Muscle layer of colon (tissue), 2 donors: ENCODE results near the gene LPIN2.

Experiments used
- H3K27ac ChIP-seq: one replicate; pipeline ENCODE4 v1.7.0; 2013; ENCODE audit warnings: low read depth, mild to moderate bottlenecking, low read length, moderate library complexity
- H3K27me3 ChIP-seq, 2 donors: one replicate each; pipeline ENCODE4 v1.7.0; 2013; ENCODE audit warnings: low read length in 2 of 2, mild to moderate bottlenecking in 2 of 2; ENCODE audit not compliant: insufficient read depth in 2 of 2, control insufficient read depth in 1 of 2
- H3K36me3 ChIP-seq: one replicate; pipeline ENCODE4 v1.7.0; 2013; ENCODE audit warnings: mild to moderate bottlenecking, low read length; ENCODE audit not compliant: insufficient read depth
- H3K4me1 ChIP-seq: one replicate; pipeline ENCODE4 v1.7.0; 2013; ENCODE audit warnings: mild to moderate bottlenecking, low read length; ENCODE audit not compliant: insufficient read depth
- H3K4me3 ChIP-seq, 2 donors: one replicate each; pipeline ENCODE4 v1.7.0; 2013; ENCODE audit warnings: low read length in 2 of 2, low read depth in 1 of 2, mild to moderate bottlenecking in 1 of 2, moderate library complexity in 1 of 2
- H3K9ac ChIP-seq: one replicate; pipeline ENCODE4 v1.7.0; 2013; ENCODE audit warnings: low read length
- H3K9me3 ChIP-seq: one replicate; pipeline ENCODE4 v1.7.0; 2013; ENCODE audit warnings: mild to moderate bottlenecking, low read length
- donor health status: abdominal sarcoma.
- donor health status: Adenocarcinoma of cecum.

The LPIN2 gene

DNA sequence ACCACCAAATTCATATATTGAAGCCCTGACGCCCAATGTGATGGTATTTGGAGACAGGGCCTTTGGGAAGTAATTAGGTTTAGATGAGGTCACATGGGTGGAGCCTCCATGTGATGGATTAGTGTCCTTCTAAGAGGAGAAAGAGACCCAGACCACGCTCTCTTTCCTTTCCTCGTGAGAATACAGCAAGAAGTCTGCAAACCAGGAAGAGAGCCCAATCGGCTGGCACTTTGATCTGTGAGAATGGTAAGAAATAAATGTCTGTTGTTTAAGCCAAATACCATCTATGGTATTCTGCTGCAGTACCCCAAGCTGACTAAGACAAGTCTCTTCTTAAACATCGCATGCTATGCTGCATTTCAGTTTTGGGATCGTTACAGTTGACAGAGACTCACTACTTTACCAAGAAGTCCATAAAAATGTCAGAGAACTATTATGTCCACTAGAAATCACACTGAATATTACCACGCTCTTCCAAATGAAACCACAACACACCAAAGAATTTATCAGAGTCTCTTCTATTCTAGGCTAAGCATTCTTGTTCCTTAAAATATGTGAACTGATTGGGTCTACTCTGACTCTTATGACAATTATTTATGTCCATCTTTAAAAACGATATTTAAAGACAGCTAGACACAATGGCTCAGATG, 48.5 kb downstream of the LPIN2 start:
- no peaks in the 10 kb centered on the region for H3K9me3 ChIP-seq
- no peak overlapping the region for H3K9ac ChIP-seq
- peaks cover 37% of the 10 kb centered on the region for H3K4me1 ChIP-seq
- H3K4me3 ChIP-seq, result no peak overlapping the region
- H3K27ac ChIP-seq, result no peak overlapping the region
- H3K27me3 ChIP-seq, result no peaks in the 10 kb centered on the region
- H3K36me3 ChIP-seq, result no peaks in the 10 kb centered on the region
